Midbrain (tissue), 1 donor: ENCODE measurements around the gene PRKCH.

Experiments
- DNase-seq: peaks from one replicate; lab custom pipeline; 2025; lab: John Stamatoyannopoulos, UW

PRKCH gene

DNA sequence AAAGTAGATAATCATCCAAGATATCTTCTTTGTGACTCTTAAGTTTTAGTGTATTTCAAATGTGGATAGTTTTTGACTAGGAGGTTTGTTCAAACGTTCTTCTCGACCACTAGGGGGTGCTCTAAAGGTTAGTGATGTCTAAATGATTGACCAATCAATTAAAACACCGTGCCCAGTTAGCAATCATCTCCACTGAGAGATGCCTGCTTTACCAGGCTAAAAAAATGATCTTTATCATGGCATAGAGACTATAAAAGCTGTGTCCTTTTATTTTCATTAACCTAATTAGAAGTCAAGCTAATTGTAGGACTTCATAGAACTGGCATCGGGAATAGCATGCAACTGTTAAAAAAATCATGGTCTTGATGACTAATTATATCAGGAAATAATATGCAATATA, 153.9 kb downstream of the PRKCH start:
- DNase-seq = peak; percentile 58

- DNase-seq = no peak
Measured at GRCh38 chr14:61476105-61476753, 154.8 kb downstream of the PRKCH start.

- DNase-seq = peak; percentile 46
Measured at GRCh38 chr14:61476754-61477410, 155.5 kb downstream of the PRKCH start.

DNA sequence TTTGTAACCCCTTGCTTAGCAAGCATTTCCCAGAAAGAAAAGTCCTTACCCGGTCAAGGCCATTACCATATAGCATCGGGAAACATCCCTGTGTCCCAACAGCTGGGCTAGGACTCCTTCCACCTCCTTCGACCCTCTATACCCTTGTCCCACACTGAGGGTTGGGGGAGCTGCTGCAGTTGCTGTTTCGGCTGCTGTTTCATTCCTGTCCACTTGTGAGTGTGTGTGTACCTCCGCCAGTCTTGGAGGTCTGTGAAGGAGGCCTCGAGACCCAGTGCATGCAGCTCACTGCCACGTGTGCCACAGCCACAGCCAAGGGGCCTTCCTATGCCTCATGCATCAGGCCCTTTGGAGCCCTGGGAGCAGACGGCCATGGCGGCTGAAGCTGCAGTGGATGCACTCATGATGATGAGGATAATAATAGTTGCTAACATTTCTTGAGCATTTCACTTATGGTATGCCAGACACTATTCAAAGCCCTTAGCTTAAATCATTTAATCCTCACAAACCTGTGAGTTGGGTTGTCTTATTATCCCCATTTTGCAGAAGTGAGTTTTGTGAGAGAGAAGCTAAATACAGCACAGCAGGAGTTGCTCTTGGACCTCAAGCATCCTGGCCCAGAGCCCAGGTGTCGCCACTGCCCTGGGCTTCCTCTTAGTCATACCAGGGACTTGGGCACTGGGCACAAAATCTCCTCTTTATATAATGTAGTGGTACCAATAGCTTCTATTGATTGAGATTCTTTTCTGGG, 156.5 kb downstream of the PRKCH start:
- DNase-seq = peak; percentile 54

DNA sequence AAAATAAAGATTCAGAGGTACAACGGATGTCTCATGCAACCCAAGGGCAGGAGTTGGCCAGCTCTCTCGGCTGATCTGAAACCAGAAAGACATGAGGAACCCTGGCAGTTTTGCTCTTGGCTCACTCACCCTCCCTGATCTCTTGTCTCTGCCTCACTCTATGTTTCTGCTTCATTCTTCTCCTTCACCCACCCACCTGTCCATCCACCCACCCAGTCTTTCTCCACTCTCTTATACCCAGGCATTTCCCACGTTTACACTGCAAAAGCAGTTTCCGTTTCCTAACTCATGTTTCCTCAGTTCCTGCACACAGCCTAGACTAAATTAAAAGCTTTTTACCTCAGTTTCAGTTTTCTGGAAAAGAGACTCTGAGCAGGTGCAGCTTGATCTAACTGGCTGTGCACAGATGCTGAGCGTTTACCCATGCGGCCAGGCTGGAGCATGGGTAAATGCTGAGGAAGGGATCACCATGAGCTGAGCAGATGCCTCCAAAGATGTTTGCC, 157.6 kb downstream of the PRKCH start:
- DNase-seq = no peak

DNA sequence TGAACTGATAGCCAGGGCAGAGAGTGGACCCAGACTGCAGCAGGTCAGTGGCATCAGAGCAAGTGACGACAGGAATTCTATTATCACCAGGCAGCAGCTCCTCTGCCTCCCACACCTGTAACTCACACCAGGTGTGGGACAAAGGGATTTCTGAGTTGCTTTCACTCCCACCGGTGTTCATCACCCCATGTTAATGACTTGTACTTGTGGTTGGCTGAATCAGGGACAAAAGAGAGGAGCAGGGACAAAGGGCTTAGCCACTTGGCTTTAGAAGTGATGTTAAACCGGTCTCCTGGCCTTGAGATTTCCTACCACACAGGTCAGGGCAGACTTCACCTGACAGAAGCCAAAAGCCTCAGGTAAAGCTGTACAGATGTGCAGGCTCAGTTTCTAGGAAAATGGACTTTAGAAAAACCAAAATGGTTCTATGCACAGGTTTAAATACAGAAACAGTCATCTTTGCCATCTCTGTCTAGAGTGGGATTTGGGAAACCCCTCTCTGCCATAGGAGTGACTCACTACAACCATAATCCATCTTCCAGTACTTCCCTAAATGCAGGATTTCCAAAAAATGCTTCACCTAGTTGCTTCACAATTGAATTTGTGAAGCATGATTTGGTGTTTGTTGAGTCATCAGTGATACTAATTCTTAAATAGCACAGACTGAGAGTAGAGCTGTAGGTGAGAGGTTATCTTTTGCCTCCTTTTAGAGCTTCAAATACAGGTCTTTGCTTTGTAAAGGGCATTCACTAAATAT, 158.5 kb downstream of the PRKCH start:
- no peak for DNase-seq

- DNase-seq = no peak
Measured at GRCh38 chr14:61480704-61481285, 159.4 kb downstream of the PRKCH start.

GRCh38 chr14:61481701-61482100, 160.3 kb downstream of the PRKCH start:
- DNase-seq = no peak

DNA sequence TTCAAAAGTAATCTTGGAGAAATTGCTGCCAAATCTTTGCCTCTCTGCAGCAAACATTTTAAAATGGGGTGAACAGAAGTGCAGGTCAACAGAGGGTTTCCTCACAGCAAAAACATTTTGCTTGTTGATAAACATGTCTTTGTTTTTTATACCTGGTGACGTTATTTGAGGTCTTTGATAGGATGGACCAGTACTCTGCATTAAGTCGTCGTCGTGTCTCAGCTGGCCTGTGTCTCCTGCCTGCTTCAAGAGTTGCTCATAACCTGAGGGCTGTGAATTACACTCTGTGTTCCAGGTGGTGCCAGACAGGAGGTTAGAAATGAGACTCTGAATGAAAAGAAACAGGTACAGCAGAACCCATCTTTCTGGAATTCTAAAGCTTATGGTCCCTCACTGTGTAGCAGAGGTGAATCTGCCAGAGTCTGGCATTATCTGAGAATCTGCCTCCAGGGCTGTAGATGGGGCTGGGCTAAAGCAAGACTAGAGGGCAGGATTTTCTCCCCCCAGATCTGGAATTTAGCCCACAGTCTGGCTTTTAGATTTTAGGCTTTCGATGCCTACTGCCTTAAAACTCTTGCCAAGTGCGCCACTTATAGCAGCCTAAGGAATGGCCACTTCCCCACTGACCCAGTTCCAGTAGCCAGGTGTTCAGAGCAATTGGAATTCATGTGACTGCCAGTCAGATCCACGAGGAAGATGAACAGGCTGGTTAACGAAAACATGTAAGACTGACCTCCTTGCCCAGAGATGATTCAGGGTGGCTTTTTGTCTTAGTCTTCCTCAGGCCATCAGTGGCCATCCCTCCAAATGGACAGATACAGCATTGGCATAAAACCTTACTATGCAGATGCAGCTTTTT, 161.2 kb downstream of the PRKCH start:
- no peak for DNase-seq

DNA sequence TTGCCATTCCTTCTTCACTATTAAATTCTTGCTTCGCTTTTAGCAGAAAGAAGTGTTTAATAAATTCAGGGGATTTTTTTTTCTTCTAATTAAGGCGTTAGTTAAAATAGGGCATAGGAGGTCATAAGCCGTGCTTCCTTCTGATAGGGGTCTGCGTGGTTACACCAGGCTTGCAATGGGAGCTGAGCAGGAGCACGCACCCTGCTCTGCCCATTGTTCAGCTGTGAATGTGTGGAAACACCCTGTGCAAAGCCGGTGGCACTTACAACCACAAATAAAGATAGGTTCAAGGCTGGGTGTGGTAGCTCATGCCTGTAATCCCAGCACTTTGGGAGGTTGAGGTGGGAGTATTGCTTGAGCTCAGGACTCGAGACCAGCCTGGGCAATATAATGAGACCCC, 162.1 kb downstream of the PRKCH start:
- DNase-seq = no peak

GRCh38 chr14:61484031-61484430, 162.7 kb downstream of the PRKCH start:
- DNase-seq = no peak

- DNase-seq = no peak
Measured at GRCh38 chr14:61484826-61485584, 163.6 kb downstream of the PRKCH start.

- DNase-seq = no peak
Measured at GRCh38 chr14:61485661-61486060, 164.3 kb downstream of the PRKCH start.

DNA sequence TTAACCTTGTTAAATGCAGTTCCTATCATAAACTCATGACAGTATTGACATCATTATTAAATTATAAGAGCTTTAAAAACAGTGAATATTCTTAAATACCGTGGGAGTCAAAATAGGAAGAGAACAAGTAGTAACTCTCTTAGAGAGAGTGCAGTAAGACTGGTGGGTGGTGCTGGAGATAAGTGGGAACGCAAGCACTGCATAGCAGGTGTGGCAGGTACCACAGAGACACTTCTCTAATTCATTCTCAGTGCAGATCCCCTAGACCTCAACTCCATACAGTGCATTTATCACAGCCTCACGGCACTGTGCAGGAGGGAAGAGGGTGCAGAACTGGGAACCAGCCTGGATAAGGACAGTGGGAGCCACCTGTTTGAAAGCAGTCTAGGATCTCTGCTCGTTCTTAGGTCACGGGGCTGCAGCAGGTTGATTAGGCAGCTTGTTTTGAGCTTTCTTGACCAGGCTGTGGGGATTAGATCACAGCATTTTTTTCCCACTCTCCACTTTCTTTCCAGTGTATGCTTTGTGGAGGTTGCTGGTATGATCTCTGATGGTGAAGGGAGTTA, 165.6 kb downstream of the PRKCH start:
- DNase-seq = no peak

DNA sequence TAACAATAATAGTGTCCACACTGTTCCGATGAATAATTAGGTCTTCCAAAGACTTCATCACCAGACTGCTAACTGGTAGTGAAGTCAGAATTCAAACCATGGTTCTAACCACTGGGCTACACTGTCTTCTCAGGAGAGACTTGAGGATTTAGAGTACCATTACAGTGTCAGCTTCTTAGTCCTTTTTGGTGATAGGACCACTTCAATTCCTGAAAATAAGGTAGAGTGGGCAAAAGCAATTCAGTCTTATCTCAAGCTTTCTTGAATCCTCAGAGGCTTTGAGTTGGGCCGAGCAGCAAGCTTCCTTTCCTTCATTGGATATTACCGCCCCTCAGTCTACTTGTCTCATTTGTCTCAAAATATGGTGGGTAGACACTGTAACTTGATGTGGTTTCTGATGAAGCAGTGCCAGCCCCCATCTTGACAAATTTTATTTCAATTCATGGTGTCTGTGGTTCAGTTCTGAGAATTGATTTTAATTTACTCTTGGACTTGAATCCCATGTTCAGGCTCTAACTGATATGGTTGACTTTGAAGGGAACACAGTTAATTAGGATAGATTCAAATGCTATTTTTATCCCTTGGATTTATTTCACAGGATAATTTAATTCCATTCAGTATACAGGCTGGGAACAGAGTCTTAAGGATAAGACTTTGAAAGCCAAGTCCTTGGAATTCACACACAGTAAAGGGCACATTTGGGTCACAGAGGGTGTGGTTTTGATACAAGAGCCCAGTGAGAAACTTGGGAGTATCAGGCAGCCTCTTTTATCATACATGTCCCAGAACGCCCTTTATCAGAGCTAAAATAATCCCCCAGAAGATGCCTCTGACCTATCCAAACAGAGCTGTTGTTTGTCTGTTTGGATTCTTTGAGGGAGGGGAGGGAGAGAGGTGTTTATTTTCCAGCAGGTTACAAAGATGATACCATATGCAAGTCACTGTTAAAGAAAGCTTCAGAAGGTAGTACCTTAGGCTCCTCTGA, 167.3 kb downstream of the PRKCH start:
- DNase-seq = no peak

DNA sequence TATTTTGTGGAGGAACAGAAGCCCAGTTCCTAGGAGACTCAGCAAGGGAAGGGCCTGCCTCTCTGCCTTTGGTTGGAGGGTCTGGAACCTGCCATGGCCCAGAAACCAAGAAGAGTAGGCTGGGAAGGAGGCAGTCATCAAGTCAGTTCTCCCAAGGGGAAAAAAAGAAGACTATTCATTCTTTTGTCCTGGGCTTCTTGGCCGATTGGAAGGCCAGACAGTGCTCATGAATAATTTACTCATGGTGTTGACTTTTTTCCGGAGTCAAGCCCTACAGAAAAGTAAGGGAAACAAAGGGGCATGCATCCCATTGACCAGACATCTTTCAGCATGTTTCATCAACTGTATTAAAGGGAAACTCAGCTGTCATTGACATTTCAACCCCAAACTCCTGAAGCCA, 168.1 kb downstream of the PRKCH start:
- peak; percentile 29 for DNase-seq

DNA sequence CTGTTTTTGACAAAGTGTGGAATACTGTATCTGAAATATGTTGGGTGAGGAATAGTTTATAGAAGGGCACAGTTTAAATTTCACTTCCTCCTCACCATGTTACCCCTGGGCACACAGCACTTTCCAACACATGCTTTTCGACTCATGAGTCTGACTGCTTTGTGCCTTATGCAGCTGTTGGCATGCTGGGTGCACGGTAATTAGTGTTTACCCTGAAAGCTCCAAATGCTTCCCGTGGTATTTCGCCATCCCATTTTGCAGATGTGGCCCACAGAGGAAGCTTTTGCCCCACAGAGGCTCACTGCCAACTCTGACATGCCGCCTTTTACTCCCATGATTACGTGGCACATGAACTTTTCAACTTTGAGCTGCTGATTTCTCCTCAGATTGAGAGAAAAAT, 168.6 kb downstream of the PRKCH start:
- DNase-seq = peak; percentile 34

GRCh38 chr14:61491224-61491623, 169.8 kb downstream of the PRKCH start:
- no peak for DNase-seq
